Cardiac septum (tissue), 1 donor: ENCODE results near the gene LRIG3. TPM values are rescaled to one million over a fixed set of nuclear protein-coding genes. Genes with fewer than 3 reads are reported as not detected.

Experiments used
- DNase-seq: peaks from one replicate; pipeline ENCODE4 v3.0.0-alpha.2; 2020; ENCODE audit warnings: low spot score
- intact Hi-C: fragments of 100-400 bp; cut with DNase I; formaldehyde crosslinking; loops from one replicate; pipeline ENCODE4 v1.14.0; 2022
- total RNA-seq: library from RNA; stranded (reverse); fragmentation: NEBNext Ultra II Directional; extraction: Animal tissue kit (Norgen Biotek cat#: 25700); gene quantifications from one replicate; pipeline ENCODE4 v1.2.1, GENCODE V29; 2021
- donor health status: DM: no; HTN: no; CAD: no.

The LRIG3 gene
- total RNA-seq, 1 donor from 2014 or later, result 6.1 TPM

DNA sequence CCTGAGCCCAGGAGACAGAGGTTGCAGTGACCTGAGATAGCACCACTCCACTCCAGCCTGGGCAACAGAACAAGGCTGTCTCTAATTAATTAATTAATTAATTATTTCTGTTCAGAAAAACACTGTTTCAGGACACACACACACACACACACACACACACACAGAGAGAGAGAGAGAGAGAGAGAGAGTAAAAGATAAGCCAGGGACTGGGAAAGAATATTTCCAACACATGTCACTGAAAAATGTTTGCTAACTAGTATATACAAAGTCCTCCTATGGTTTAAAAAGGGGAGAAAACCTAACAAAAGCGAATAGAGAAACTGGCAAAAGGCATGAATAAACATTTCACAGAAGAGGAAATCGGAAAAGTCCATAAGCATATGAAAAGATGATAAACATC lies 18.1 kb upstream of the LRIG3 start:
- no peak for DNase-seq
- intact Hi-C loops, result no loop called here

DNA sequence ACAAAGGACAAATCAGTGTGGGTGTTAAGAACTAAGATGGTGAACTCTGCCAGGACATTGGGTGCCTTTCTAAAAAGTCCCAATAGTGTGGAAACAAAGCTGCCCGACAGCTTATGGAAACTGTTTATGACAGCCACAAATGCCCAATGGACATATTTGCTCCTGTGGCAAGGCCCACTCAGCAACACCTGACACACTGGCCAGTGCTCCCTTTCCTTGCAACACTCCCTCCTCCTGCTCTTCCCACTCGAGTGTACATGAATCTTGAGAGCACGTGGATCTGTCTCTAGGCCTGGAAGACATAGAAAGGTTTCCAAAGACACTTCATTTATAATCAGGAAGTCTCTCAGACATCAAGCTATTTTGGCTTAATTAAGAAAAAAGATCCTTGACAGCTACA lies 14.2 kb upstream of the LRIG3 start:
- no peak for DNase-seq
- intact Hi-C loops, result no loop called here

DNA sequence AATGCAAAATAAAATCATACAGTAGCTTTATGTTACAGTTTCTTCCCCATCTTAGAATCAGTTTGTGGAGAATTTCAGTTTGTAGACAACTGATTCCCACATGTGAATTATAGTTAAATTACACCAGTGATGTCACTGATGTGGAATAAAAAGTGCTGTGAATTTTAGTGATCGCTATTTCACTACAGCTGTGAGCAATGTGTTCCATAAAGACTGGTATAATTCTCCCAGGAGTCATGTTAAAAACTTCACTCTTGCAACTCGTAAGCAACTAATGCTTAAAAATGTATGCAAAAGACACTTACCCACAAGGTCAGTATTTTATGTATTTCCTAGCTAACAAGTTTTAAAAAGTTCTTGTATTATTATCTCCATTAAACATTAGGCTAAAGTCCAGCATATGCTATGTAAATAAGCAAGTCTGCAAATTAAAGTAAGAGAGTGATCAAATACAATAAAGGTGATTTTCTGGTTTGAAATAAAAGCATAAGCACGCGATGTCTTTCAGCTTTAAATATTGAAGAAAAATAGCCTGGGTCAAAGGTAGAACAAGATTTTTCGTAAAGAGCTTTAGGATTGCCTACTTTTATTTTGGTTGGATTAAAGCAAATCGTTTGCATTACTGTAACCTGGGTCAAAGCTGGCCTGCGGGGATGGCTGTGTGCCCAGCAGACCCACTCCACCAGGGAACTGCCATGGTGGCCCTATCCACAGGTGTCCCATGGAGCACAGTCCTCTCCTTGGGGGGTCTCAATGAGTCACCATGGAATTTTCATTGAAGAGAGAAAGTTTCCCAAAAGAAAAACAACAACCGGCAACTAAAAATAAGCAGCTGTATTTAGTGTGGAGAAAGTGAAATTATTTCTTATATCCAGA lies 12.7 kb upstream of the LRIG3 start:
- no peak for DNase-seq
- intact Hi-C loops, result no loop called here

- intact Hi-C loops, result no loop called here
- no peak for DNase-seq
These were observed 11.2 kb upstream of the LRIG3 start for GRCh38 chr12:58931518-58931917.

GRCh38 chr12:58930770-58931324 lies 10.5 kb upstream of the LRIG3 start:
- intact Hi-C loops, result no loop called here
- no peak for DNase-seq

- DNase-seq, result no peak
- intact Hi-C loops, result no loop called here
These were observed 6.8 kb upstream of the LRIG3 start for GRCh38 chr12:58927120-58927519.

DNA sequence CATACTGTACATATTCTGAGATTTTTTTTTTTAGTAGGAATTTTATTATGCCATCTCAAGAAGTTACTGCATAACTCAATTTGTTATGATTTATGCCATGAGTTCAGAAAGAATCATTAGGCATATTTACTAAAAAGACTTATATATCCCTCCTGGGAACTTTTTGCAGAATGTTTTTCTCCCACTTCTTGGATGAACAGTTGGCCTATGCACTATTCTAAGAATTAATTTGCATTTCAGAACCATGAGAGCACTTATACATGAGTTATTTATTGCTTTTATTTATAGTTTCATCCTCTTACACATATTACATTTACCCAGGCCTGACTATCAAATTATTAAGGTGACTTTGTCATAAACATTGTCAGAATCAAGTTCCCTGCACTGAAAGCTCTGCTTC lies 6.3 kb upstream of the LRIG3 start:
- intact Hi-C loops, result no loop called here
- DNase-seq, result no peak

GRCh38 chr12:58925751-58926150 lies 5.4 kb upstream of the LRIG3 start:
- intact Hi-C loops, result no loop called here
- no peak for DNase-seq

DNA sequence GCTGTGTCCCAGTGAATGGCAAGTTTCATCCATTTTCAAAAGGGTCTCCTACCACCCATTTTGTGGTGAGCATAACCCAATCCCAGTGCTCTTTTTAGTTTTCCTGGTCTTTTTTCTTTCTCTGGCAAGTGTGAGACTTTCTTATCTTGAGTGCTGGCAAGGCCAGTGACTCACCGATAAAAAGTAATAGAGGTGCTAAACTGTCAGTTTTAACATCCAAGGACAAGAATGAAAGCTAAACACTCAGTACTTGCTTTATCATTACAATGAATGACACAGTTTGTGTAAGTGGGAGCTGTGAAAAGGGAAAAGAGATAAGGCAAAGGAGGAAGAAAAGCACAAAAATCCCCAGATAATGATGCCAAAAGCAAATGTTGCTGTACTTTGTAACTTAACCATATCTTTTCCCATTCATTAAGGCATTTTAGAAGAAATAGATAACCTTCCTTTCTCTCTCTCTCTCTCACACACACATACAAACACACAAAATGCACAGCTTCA lies 4.9 kb upstream of the LRIG3 start:
- intact Hi-C loops, result no loop called here
- no peak for DNase-seq

GRCh38 chr12:58924652-58925051 lies 4.3 kb upstream of the LRIG3 start:
- DNase-seq, result no peak
- intact Hi-C loops, result no loop called here

- no peak for DNase-seq
- intact Hi-C loops, result no loop called here
These were observed 3.5 kb upstream of the LRIG3 start for GRCh38 chr12:58923781-58924180.

DNA sequence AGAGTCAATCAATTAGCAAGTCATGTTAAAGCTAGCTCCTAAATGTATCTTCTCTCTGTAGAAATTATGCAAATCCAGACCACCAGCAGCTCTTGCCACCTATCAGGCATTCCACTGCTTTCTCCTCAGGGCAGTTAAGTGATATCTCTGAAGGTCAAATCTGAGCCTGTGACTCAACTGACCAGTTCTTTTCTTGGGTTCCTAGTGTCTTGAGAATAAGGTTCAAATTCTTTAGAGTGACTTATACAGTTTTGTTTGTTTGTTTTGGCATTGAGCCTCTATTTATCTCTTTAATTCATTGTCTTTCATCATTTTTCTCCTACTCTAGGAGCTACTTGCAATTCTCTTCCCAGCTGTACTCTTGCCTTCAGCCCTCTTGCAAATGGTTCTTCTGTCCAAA lies 2.5 kb upstream of the LRIG3 start:
- DNase-seq, result no peak
- intact Hi-C loops, result no loop called here

DNA sequence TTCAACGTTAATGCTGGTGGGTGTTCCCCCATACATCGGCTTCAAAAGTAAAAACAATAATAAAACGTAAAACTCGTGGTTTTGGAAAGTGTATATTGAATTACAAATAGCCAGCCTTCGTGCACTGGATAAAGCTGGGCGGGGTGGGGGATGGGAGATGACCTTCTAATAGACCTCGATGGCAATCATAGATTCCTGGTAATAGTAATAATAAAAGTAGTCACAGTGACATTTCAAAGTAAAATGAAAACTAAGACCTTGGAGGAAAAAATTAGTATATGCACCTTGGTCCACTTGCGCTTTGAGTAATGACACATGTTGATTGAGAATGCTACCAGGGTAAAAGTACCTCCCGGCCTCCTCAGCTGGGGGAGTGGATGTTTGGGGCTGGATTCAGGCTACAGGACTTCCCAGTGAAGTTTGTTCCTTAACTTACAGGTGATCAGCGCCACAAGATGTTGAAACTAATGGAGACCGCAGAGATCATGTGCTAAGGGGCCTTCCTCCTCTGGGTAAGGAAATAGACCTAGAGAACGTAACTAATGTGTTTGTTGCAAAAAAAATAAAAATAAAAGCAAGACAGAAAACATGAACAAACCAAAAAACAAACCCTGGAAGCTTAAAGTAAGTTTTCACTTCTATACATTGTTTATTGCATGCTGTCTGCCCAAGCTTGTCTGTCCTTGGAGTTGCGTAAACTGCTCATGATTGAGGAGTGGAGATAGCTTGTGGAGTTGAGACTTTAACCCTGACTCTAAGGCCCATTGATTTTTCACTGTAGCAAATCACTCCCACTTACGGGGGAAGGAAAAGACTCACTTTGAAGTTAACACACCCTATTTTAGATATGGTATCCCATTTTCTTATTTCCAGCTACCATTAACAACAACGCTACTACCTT lies 907 bp upstream of the LRIG3 start:
- intact Hi-C loops, result no loop called here
- no peak for DNase-seq

DNA sequence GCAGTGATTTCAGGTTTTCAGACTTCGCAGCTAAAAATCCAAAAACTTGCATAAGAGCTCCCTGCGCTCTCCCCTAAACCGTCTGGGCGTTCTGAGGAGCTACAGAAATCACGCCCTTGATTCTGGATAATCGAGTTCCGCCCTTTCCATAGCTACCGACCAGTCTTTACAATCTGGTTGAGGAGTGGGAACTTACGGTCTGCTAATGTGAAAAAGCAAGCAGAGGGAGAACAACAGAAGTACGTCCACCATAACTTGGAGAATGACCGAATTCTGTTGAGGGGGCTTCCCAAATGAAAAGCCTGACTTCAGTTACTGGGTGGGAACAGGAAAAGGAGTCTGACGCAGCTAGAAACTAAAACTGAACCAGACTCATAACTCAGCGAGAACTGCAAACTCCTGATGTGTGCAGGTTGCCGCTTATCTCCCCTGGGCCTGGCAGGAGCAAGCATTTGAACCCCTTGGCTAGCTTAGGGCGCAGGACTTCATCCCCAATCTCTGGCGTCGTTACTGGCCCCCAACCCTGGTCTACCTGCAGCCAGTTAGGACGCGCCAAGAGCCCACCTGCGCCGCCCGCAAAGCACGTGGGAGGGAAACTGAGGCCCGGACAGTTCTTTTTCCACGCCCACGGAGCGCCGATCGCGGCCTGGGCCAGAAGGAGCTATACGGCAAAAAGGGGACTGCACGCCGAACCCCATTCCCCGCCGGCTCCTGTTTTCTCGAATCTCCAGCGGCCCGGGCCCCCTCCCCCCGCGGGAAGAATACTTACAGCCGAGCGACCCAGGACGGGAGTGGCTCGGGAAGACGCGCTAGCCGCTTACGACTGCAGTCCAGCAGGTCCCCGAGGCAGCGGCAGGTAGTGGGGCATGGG lies 838 bp downstream of the LRIG3 start:
- no peak for DNase-seq
- intact Hi-C loops, result no loop called here

DNA sequence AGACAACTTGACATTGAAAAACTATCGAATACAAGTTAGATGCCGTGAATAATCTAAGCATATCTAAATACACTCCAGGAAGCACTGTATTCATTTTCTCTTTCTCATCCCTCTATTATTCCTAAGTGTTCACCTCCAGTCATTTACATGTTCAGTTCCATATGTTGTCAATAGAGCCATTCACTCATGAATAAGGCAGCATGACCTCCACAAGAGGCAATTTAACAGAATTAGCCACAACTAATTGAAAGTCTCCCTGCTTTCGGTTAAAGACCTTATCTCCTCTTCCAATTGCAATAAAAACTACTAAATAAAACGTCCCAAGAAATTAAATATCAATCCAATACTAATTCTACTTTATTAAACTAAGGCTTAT lies 1.8 kb downstream of the LRIG3 start:
- intact Hi-C loops, result no loop called here
- DNase-seq, result no peak

DNA sequence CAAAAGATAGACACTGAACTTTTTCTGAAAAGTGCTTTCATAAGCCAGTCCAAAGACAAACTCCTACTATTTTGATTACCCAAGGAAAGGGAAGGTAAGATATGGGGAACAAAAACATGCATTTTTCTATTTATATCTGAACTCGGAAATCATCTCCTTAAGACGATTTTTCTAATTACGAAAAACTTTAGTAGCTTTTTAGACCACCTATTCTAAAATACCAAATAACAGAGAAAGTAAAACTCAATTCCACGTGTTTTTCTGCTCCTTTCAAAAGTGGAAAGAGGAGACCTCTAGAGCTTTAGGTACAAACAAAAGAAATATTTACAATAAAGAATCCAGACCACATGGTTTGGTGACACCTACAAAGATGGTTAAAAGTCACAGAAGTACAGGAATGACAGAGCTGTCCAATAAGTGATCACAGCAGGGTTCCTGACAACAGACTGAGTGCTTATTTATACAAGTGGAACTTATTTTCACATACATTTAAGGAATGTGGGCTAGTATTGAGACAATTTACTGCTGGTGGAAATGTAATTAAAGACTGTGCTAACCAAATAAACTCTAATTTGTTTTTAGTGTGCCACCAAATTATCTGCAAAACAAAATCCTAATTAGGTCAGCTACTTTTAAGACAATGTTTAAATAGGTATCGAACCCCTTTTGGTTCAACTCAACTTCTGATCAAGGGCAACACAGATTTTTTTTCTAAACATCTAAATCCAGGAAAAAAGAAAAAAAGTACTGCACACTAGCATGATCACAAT lies 2.4 kb downstream of the LRIG3 start:
- DNase-seq, result no peak
- intact Hi-C loops, result no loop called here

- intact Hi-C loops, result no loop called here
- DNase-seq, result no peak
These were observed 3.3 kb downstream of the LRIG3 start for GRCh38 chr12:58916921-58917511.

- DNase-seq, result no peak
- intact Hi-C loops, result no loop called here
These were observed 4.1 kb downstream of the LRIG3 start for GRCh38 chr12:58916161-58916621.
